Chondrocyte (in vitro differentiated cells): Measurements from ENCODE around the gene PTPN21. TPM values are rescaled to one million over a fixed set of nuclear protein-coding genes. Genes with fewer than 3 reads are reported as not detected.
"Not testable (repeated sequence)": the region's sequence is repeated elsewhere in the genome, so short reads cannot be mapped to it uniquely, and the experiment has no call there.

Experiments used
- DNase-seq: peaks from one replicate; pipeline ENCODE4 v3.0.0; 2021; ENCODE audit warnings: mixed read lengths, low spot score
- H3K27ac Mint-ChIP-seq: one replicate; pipeline ENCODE4 v1.8.0; 2021; ENCODE audit warnings: mild to moderate bottlenecking, moderate library complexity, mixed read lengths; ENCODE audit not compliant: unreplicated experiment
- H3K27me3 Mint-ChIP-seq: 2 replicates; pipeline ENCODE4 v1.8.0; 2021; ENCODE audit warnings: low read depth, mixed read lengths
- H3K36me3 Mint-ChIP-seq: 2 replicates; pipeline ENCODE4 v1.8.0; 2021; ENCODE audit warnings: low read depth, mixed read lengths
- H3K4me1 Mint-ChIP-seq: 2 replicates; pipeline ENCODE4 v1.8.0; 2021; ENCODE audit warnings: low read depth, mild to moderate bottlenecking, mixed read lengths
- H3K4me3 Mint-ChIP-seq: one replicate; pipeline ENCODE4 v1.8.0; 2021; ENCODE audit warnings: mild to moderate bottlenecking, moderate library complexity, mixed read lengths; ENCODE audit not compliant: unreplicated experiment
- H3K9me3 Mint-ChIP-seq: 2 replicates; pipeline ENCODE4 v1.8.0; 2021; ENCODE audit warnings: low read depth, mixed read lengths
- total RNA-seq: library from RNA; stranded (reverse); gene quantifications from 3 replicates; pipeline ENCODE4 v1.2.1, GENCODE V29; 2021
- TF ChIP-seq, protein P1 (sequence below): fragments of 200-600 bp; sonication (generic); IDR thresholded peaks from 2 replicates; pipeline ENCODE4 v1.5.0; 2021; ENCODE audit warnings: antibody characterized with exemption, mild to moderate bottlenecking, moderate library complexity

The PTPN21 gene
- total RNA-seq, 1 donor from 2014 or later = 40.0 TPM

GRCh38 chr14:88535813-88536212 is 19.0 kb downstream of the PTPN21 start:
- Mint-ChIP-seq H3K9me3 (peaks cover under 1% of the 10 kb centered on the region), H3K4me1 (no peaks in the 10 kb centered on the region), H3K4me3 (no peak overlapping the region), H3K27ac (no peak overlapping the region), H3K36me3 (peaks cover 16% of the 10 kb centered on the region), H3K27me3 (no peaks in the 10 kb centered on the region)
- TF ChIP-seq, protein P1, sequence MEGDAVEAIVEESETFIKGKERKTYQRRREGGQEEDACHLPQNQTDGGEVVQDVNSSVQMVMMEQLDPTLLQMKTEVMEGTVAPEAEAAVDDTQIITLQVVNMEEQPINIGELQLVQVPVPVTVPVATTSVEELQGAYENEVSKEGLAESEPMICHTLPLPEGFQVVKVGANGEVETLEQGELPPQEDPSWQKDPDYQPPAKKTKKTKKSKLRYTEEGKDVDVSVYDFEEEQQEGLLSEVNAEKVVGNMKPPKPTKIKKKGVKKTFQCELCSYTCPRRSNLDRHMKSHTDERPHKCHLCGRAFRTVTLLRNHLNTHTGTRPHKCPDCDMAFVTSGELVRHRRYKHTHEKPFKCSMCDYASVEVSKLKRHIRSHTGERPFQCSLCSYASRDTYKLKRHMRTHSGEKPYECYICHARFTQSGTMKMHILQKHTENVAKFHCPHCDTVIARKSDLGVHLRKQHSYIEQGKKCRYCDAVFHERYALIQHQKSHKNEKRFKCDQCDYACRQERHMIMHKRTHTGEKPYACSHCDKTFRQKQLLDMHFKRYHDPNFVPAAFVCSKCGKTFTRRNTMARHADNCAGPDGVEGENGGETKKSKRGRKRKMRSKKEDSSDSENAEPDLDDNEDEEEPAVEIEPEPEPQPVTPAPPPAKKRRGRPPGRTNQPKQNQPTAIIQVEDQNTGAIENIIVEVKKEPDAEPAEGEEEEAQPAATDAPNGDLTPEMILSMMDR = no peak
- no peak for DNase-seq

- H3K27me3 Mint-ChIP-seq = no peaks in the 10 kb centered on the region
- no peak overlapping the region for H3K4me3 Mint-ChIP-seq
- peaks cover 7% of the 10 kb centered on the region for H3K9me3 Mint-ChIP-seq
- peaks cover 22% of the 10 kb centered on the region for H3K36me3 Mint-ChIP-seq
- H3K27ac Mint-ChIP-seq = no peak overlapping the region
- TF ChIP-seq, protein P1 = peak; percentile 23
- DNase-seq = no peak
- H3K4me1 Mint-ChIP-seq = no peaks in the 10 kb centered on the region
Measured at GRCh38 chr14:88535149-88535548, 19.7 kb downstream of the PTPN21 start.

DNA sequence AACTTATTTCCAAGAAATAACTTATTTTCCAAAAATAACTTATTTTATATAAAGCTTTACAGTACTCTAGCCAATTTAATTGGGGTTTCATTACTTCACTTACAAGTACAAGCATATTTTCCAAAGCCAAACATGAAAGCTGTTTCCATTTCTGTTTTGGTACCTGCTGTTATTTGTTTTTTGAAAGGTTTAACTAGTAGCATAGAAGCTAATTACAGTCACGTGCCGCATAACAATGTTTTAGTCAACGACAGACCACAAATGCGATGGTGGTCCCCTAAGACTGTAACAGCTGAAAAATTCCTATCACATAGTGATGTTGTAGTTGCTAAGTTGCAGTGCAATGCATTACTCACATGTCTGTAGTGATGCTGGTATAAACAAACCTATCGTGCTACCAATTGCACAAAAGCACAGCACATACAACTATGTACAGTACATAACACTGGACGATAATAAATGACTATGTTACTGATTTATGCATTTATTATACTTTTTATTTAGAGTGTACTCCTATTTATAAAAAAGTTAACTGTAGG is 21.7 kb downstream of the PTPN21 start:
- H3K4me1 Mint-ChIP-seq = no peaks in the 10 kb centered on the region
- no peak for DNase-seq
- no peaks in the 10 kb centered on the region for H3K27me3 Mint-ChIP-seq
- TF ChIP-seq, protein P1 = no peak
- H3K4me3 Mint-ChIP-seq = no peak overlapping the region
- H3K27ac Mint-ChIP-seq = no peak overlapping the region
- H3K36me3 Mint-ChIP-seq = peaks cover 26% of the 10 kb centered on the region
- H3K9me3 Mint-ChIP-seq = peaks cover 15% of the 10 kb centered on the region

DNA sequence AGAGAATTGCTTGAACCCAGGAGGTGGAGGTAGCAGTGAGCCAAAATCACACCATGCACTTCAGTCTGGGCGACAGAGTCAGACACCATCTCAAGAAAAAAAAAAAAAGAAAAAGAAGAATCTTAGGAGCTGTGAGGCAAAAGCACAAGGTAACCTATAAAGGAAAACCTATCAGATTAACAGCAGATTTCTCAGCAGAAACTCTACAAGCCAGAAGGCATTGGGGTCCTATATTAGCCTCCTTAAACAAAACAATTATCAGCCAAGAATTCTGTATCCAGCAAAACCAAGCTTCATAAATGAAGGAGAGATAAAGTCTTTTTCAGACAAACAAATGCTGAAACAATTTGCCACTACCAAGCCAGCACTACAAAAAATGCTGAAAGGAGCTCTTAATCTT is 24.9 kb downstream of the PTPN21 start:
- peaks cover 15% of the 10 kb centered on the region for H3K9me3 Mint-ChIP-seq
- not testable (repeated sequence) for H3K27me3 Mint-ChIP-seq, H3K4me1 Mint-ChIP-seq, H3K27ac Mint-ChIP-seq, H3K4me3 Mint-ChIP-seq, DNase-seq
- H3K36me3 Mint-ChIP-seq = peaks cover 24% of the 10 kb centered on the region

DNA sequence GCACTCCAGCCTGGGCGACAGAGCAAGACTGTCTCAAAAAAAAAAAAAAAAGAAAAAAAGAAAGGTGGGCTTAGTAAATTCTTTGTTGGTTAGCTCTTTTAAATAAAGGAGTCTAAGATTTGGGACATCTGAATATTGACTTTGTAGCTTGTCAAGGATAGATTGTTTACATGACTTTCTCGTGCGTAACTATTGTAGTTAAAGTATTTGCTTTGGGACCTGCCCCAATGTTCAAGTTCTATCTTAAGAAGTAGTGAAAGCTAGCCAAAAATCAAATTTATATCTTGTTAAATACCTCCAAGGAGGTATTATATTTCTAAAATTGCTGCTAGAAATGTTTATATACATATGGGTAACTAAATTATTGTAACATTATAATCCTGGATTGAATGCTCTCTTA is 32.4 kb downstream of the PTPN21 start:
- peaks cover 3% of the 10 kb centered on the region for H3K36me3 Mint-ChIP-seq
- H3K9me3 Mint-ChIP-seq = no peaks in the 10 kb centered on the region
- DNase-seq = no peak
- no peak overlapping the region for H3K4me3 Mint-ChIP-seq
- no peaks in the 10 kb centered on the region for H3K27me3 Mint-ChIP-seq
- TF ChIP-seq, protein P1 = no peak
- peak overlapping the region; percentile 77 for H3K27ac Mint-ChIP-seq
- peaks cover 24% of the 10 kb centered on the region for H3K4me1 Mint-ChIP-seq

DNA sequence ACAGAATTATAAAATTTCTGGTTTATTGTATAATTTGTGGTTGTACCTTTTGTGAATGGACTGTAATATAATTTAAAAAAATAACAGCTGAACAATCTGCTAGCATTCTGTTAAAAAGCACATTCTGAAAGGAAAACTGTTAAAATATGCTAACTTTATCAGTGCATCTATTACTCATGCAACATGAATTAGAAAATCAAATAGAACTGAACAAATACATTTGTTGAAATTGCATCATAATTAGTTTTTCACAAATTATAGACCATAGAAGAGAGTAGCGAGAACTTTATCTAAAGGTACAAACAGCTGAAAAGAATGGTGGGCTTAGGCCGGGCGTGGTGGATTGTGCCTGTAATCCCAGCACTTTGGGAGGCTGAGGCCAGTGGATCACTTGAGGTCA is 33.0 kb downstream of the PTPN21 start:
- peak overlapping the region; percentile 77 for H3K27ac Mint-ChIP-seq
- H3K4me1 Mint-ChIP-seq = peaks cover 29% of the 10 kb centered on the region
- H3K36me3 Mint-ChIP-seq = peaks cover 5% of the 10 kb centered on the region
- no peaks in the 10 kb centered on the region for H3K9me3 Mint-ChIP-seq
- H3K4me3 Mint-ChIP-seq = no peak overlapping the region
- no peak for DNase-seq
- TF ChIP-seq, protein P1 = no peak
- H3K27me3 Mint-ChIP-seq = no peaks in the 10 kb centered on the region
